NT2/D1 (cell line): Measurements from ENCODE around the gene RNF138.

ENCODE experiments used
- SUZ12 ChIP-seq: IDR thresholded peaks from 2 replicates; pipeline ENCODE4 v1.6.1; 2011; ENCODE audit not compliant: insufficient read length, insufficient read depth; ENCODE audit errors: extremely low read depth
- YY1 ChIP-seq: IDR thresholded peaks from 2 replicates; pipeline ENCODE4 v1.6.1; 2011; ENCODE audit not compliant: insufficient read length, insufficient read depth
- ZNF274 ChIP-seq: IDR thresholded peaks from 2 replicates; pipeline ENCODE4 v1.6.1; 2011; ENCODE audit warnings: mild to moderate bottlenecking, low read depth, low read length

- TF ChIP-seq YY1 (no peak), SUZ12 (no peak), ZNF274 (no peak)
These were observed 17.5 kb upstream of the RNF138 start for GRCh38 chr18:32074206-32074605.
